Activated CD4-positive, alpha-beta T cell treated with anti-CD3 and anti-CD28 coated beads, Interleukin-2, amount 50 U/mL, for 1 hour (primary cell): ENCODE measurements around the gene RNF181.
"Not testable (repeated sequence)": the region's sequence is repeated elsewhere in the genome, so short reads cannot be mapped to it uniquely, and the experiment has no call there.

Source experiments
- DNase-seq: peaks from one replicate; pipeline ENCODE4 v3.0.0-alpha.2; 2020

RNF181 gene

GRCh38 chr2:85577386-85578242, 17.9 kb upstream of the RNF181 start, which contains the start of gene VAMP8:
Gene VAMP8 (plus strand): TSS chr2:85577586. CDS start chr2:85577647, 61 bp downstream.
- peak; percentile 58 for DNase-seq

- no peak for DNase-seq
These were observed 17.0 kb upstream of the RNF181 start for GRCh38 chr2:85578243-85579180.

GRCh38 chr2:85579266-85579935, 16.1 kb upstream of the RNF181 start:
- no peak for DNase-seq

GRCh38 chr2:85580206-85580605, 15.3 kb upstream of the RNF181 start:
- DNase-seq, result no peak

GRCh38 chr2:85582492-85582891, 13.1 kb upstream of the RNF181 start:
- DNase-seq, result no peak

- DNase-seq, result no peak
These were observed 11.7 kb upstream of the RNF181 start for GRCh38 chr2:85583667-85584353.

- DNase-seq, result no peak
These were observed 11.1 kb upstream of the RNF181 start, which contains the start of gene VAMP5 for GRCh38 chr2:85584354-85584856. Gene VAMP5 (plus strand): TSS chr2:85584431. CDS start chr2:85584491, 60 bp downstream.

GRCh38 chr2:85584857-85585780, 10.4 kb upstream of the RNF181 start:
- DNase-seq, result no peak

GRCh38 chr2:85585781-85586105, 9.8 kb upstream of the RNF181 start:
- no peak for DNase-seq

- no peak for DNase-seq
These were observed 7.3 kb upstream of the RNF181 start for GRCh38 chr2:85588236-85588635.

- DNase-seq, result no peak
These were observed 6.9 kb upstream of the RNF181 start for GRCh38 chr2:85588645-85589044.

GRCh38 chr2:85589181-85589580, 6.4 kb upstream of the RNF181 start:
- no peak for DNase-seq

GRCh38 chr2:85589982-85590791, 5.4 kb upstream of the RNF181 start:
- no peak for DNase-seq

- no peak for DNase-seq
These were observed 4.6 kb upstream of the RNF181 start for GRCh38 chr2:85590950-85591349.

GRCh38 chr2:85591563-85591962, 4.0 kb upstream of the RNF181 start:
- no peak for DNase-seq

GRCh38 chr2:85592299-85592698, 3.2 kb upstream of the RNF181 start:
- not testable (repeated sequence) for DNase-seq

- no peak for DNase-seq
These were observed 2.5 kb upstream of the RNF181 start for GRCh38 chr2:85593023-85593422.

GRCh38 chr2:85594715-85595300, 737 bp upstream of the RNF181 start:
- no peak for DNase-seq

GRCh38 chr2:85596026-85596333, 435 bp downstream of the RNF181 start:
- DNase-seq, result no peak
